Mammary epithelial cell (primary cell): Measurements from ENCODE around the gene LRRC8A.

Experiments
- EZH2 ChIP-seq: IDR thresholded peaks from 2 replicates; pipeline ENCODE4 v1.6.1; 2012; ENCODE audit warnings: low read length, inconsistent platforms, borderline replicate concordance
- TF ChIP-seq, protein P1 (sequence below), 2 donors: IDR thresholded peaks in 1 of 2; conservative IDR thresholded peaks in 1 of 2; 2 replicates each; pipeline ENCODE4 v1.5.1; 2011 to 2012; ENCODE audit warnings: inconsistent platforms in 2 of 2, low read length in 2 of 2, mild to moderate bottlenecking in 2 of 2, control low read depth in 1 of 2, low read depth in 1 of 2; ENCODE audit not compliant: insufficient read depth in 1 of 2; ENCODE audit errors: extremely low read depth in 1 of 2

- TF ChIP-seq, protein P1, sequence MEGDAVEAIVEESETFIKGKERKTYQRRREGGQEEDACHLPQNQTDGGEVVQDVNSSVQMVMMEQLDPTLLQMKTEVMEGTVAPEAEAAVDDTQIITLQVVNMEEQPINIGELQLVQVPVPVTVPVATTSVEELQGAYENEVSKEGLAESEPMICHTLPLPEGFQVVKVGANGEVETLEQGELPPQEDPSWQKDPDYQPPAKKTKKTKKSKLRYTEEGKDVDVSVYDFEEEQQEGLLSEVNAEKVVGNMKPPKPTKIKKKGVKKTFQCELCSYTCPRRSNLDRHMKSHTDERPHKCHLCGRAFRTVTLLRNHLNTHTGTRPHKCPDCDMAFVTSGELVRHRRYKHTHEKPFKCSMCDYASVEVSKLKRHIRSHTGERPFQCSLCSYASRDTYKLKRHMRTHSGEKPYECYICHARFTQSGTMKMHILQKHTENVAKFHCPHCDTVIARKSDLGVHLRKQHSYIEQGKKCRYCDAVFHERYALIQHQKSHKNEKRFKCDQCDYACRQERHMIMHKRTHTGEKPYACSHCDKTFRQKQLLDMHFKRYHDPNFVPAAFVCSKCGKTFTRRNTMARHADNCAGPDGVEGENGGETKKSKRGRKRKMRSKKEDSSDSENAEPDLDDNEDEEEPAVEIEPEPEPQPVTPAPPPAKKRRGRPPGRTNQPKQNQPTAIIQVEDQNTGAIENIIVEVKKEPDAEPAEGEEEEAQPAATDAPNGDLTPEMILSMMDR (conservative IDR thresholded peaks at IDR 0.05 in 1 of 2, IDR thresholded peaks at IDR 0.05 in 1 of 2; ENCODE audit: extremely low read depth in 1 of 2, insufficient read depth in 1 of 2, low read depth in 1 of 2, low read length in 2 of 2): no peak
- no peak for TF ChIP-seq EZH2
These were observed 30.4 kb downstream of the LRRC8A start for GRCh38 chr9:128912270-128912853.
